Rectal smooth muscle tissue (tissue), 1 donor: ENCODE data around the gene NLN.

Experiments used
- H3K27ac ChIP-seq: one replicate; pipeline ENCODE4 v1.7.0; 2013; ENCODE audit warnings: low read depth, low read length, inconsistent platforms
- H3K27me3 ChIP-seq: one replicate; pipeline ENCODE4 v1.7.0; 2013; ENCODE audit warnings: low read length; ENCODE audit not compliant: control insufficient read depth, insufficient read depth
- H3K36me3 ChIP-seq: one replicate; pipeline ENCODE4 v1.7.0; 2013; ENCODE audit warnings: low read length; ENCODE audit not compliant: control insufficient read depth, insufficient read depth
- H3K4me1 ChIP-seq: one replicate; pipeline ENCODE4 v1.7.0; 2013; ENCODE audit warnings: low read length; ENCODE audit not compliant: control insufficient read depth, insufficient read depth
- H3K4me3 ChIP-seq: one replicate; pipeline ENCODE4 v1.7.0; 2013; ENCODE audit warnings: low read length
- H3K9ac ChIP-seq: one replicate; pipeline ENCODE4 v1.7.0; 2013; ENCODE audit warnings: low read length

The NLN gene

GRCh38 chr5:65737842-65738241 is 15.8 kb downstream of the NLN start:
- no peak overlapping the region for H3K4me3 ChIP-seq
- no peak overlapping the region for H3K9ac ChIP-seq
- H3K4me1 ChIP-seq: no peaks in the 10 kb centered on the region
- H3K27ac ChIP-seq: no peak overlapping the region
- H3K27me3 ChIP-seq: no peaks in the 10 kb centered on the region
- no peaks in the 10 kb centered on the region for H3K36me3 ChIP-seq

- Histone ChIP-seq H3K9ac (no peak overlapping the region), H3K4me1 (no peaks in the 10 kb centered on the region), H3K27me3 (no peaks in the 10 kb centered on the region), H3K4me3 (no peak overlapping the region), H3K36me3 (no peaks in the 10 kb centered on the region), H3K27ac (no peak overlapping the region)
These were observed 16.3 kb downstream of the NLN start for GRCh38 chr5:65738305-65738704.

- no peaks in the 10 kb centered on the region for H3K36me3 ChIP-seq
- H3K4me3 ChIP-seq: no peak overlapping the region
- no peak overlapping the region for H3K9ac ChIP-seq
- no peaks in the 10 kb centered on the region for H3K4me1 ChIP-seq
- no peak overlapping the region for H3K27ac ChIP-seq
- no peaks in the 10 kb centered on the region for H3K27me3 ChIP-seq
These were observed 17.2 kb downstream of the NLN start for GRCh38 chr5:65739162-65739561.

- H3K4me3 ChIP-seq: no peak overlapping the region
- no peaks in the 10 kb centered on the region for H3K36me3 ChIP-seq
- H3K9ac ChIP-seq: no peak overlapping the region
- no peaks in the 10 kb centered on the region for H3K4me1 ChIP-seq
- no peak overlapping the region for H3K27ac ChIP-seq
- H3K27me3 ChIP-seq: no peaks in the 10 kb centered on the region
These were observed 20.7 kb downstream of the NLN start for GRCh38 chr5:65742565-65743231.

GRCh38 chr5:65749221-65749844 is 27.3 kb downstream of the NLN start:
- Histone ChIP-seq H3K4me3 (no peak overlapping the region), H3K27me3 (no peaks in the 10 kb centered on the region), H3K9ac (no peak overlapping the region), H3K36me3 (no peaks in the 10 kb centered on the region), H3K27ac (no peak overlapping the region), H3K4me1 (no peaks in the 10 kb centered on the region)

- H3K4me1 ChIP-seq: no peaks in the 10 kb centered on the region
- H3K4me3 ChIP-seq: no peak overlapping the region
- no peaks in the 10 kb centered on the region for H3K27me3 ChIP-seq
- H3K27ac ChIP-seq: no peak overlapping the region
- H3K36me3 ChIP-seq: no peaks in the 10 kb centered on the region
- H3K9ac ChIP-seq: no peak overlapping the region
These were observed 28.0 kb downstream of the NLN start for GRCh38 chr5:65749956-65750355.

- Histone ChIP-seq H3K27me3 (no peaks in the 10 kb centered on the region), H3K36me3 (no peaks in the 10 kb centered on the region), H3K4me1 (no peaks in the 10 kb centered on the region), H3K4me3 (no peak overlapping the region), H3K9ac (no peak overlapping the region), H3K27ac (no peak overlapping the region)
These were observed 28.9 kb downstream of the NLN start for GRCh38 chr5:65750938-65751337.

- no peaks in the 10 kb centered on the region for H3K36me3 ChIP-seq
- H3K27ac ChIP-seq: no peak overlapping the region
- H3K4me3 ChIP-seq: no peak overlapping the region
- no peaks in the 10 kb centered on the region for H3K27me3 ChIP-seq
- no peaks in the 10 kb centered on the region for H3K4me1 ChIP-seq
- no peak overlapping the region for H3K9ac ChIP-seq
These were observed 31.2 kb downstream of the NLN start for GRCh38 chr5:65753189-65753588.

- H3K4me3 ChIP-seq: no peak overlapping the region
- H3K4me1 ChIP-seq: no peaks in the 10 kb centered on the region
- H3K36me3 ChIP-seq: no peaks in the 10 kb centered on the region
- H3K9ac ChIP-seq: no peak overlapping the region
- H3K27me3 ChIP-seq: no peaks in the 10 kb centered on the region
- H3K27ac ChIP-seq: no peak overlapping the region
These were observed 36.6 kb downstream of the NLN start for GRCh38 chr5:65758546-65759144.

- H3K36me3 ChIP-seq: no peaks in the 10 kb centered on the region
- no peak overlapping the region for H3K9ac ChIP-seq
- H3K27ac ChIP-seq: no peak overlapping the region
- H3K4me3 ChIP-seq: no peak overlapping the region
- H3K4me1 ChIP-seq: no peaks in the 10 kb centered on the region
- no peaks in the 10 kb centered on the region for H3K27me3 ChIP-seq
These were observed 38.7 kb downstream of the NLN start for GRCh38 chr5:65760504-65761275.

- no peak overlapping the region for H3K9ac ChIP-seq
- H3K4me3 ChIP-seq: no peak overlapping the region
- H3K36me3 ChIP-seq: peaks cover 3% of the 10 kb centered on the region
- H3K27ac ChIP-seq: no peak overlapping the region
- H3K27me3 ChIP-seq: no peaks in the 10 kb centered on the region
- H3K4me1 ChIP-seq: no peaks in the 10 kb centered on the region
These were observed 40.2 kb downstream of the NLN start for GRCh38 chr5:65762234-65762633.

- H3K4me3 ChIP-seq: no peak overlapping the region
- H3K36me3 ChIP-seq: peaks cover 3% of the 10 kb centered on the region
- no peaks in the 10 kb centered on the region for H3K4me1 ChIP-seq
- no peaks in the 10 kb centered on the region for H3K27me3 ChIP-seq
- no peak overlapping the region for H3K9ac ChIP-seq
- H3K27ac ChIP-seq: no peak overlapping the region
These were observed 43.6 kb downstream of the NLN start for GRCh38 chr5:65765582-65765981.
